GM12878 (cell line): ENCODE measurements around the gene TMEM175. TPM values are rescaled to one million over a fixed set of nuclear protein-coding genes. Genes with fewer than 3 reads are reported as not detected.
"Not testable (repeated sequence)": the region's sequence is repeated elsewhere in the genome, so short reads cannot be mapped to it uniquely, and the experiment has no call there.

ENCODE experiments used
- ATAC-seq: fragments of 200-7000 bp; cut with Tn5 transposase; 3 replicates; pipeline ENCODE4 v1.9.1; 2020; ENCODE audit warnings: mild to moderate bottlenecking, moderate library complexity
- BruUV-seq: library from RNA; stranded (reverse); fragments of 400-500 nt; replicated peaks from 2 replicates; lab custom pipeline; 2021; lab: Mats Ljungman, UMichigan
- CTCF ChIA-PET: fragments of 300-600 bp; sonication (Branson Sonifier 250); formaldehyde crosslinking; extraction: SDS; loops from one replicate; lab custom pipeline; 2021; ENCODE audit warnings: inconsistent platforms; lab: Yijun Ruan, JAX
- POLR2A ChIA-PET: fragments of 350-600 bp; formaldehyde crosslinking; extraction: SDS; loops from one replicate; lab custom pipeline; 2021; ENCODE audit warnings: inconsistent platforms; lab: Charles Lee
- RAD21 ChIA-PET: fragments of 300-600 bp; sonication (Branson Sonifier 250); formaldehyde crosslinking; loops from one replicate; lab custom pipeline; 2023; ENCODE audit warnings: antibody characterized with exemption; ENCODE audit not compliant: unreplicated experiment; lab: Charles Lee
- SMC1A ChIA-PET: fragments of 300-600 bp; sonication (Branson Sonifier 250); formaldehyde crosslinking; loops from one replicate; lab custom pipeline; 2023; ENCODE audit not compliant: unreplicated experiment, uncharacterized antibody; lab: Charles Lee
- DNase-seq: peaks from one replicate; pipeline ENCODE4 v3.0.0-alpha.2; 2011; ENCODE audit warnings: low read depth, low spot score
- FAIRE-seq: peaks from 3 replicates; lab custom pipeline; 2011; peaks lifted over from hg19 to GRCh38; lab: Jason Lieb, UNC
- H2AFZ ChIP-seq: 2 replicates; pipeline ENCODE4 v1.6.0; 2011; ENCODE audit warnings: low read depth, low read length, control low read depth; ENCODE audit not compliant: control insufficient read depth
- H3K27ac ChIP-seq: 2 replicates; pipeline ENCODE4 v1.5.1; 2011; ENCODE audit warnings: control low read depth; ENCODE audit not compliant: control insufficient read depth, insufficient read depth
- H3K27me3 ChIP-seq, 2 experiments: replicated peaks in 1 of 2; 2 replicates each; pipeline versions ENCODE4 v1.6.0 to v1.6.1; 2011; ENCODE audit warnings: low read length in 1 of 2; ENCODE audit not compliant: control insufficient read depth in 2 of 2, insufficient read depth in 2 of 2
- H3K36me3 ChIP-seq, 2 experiments: 2 replicates each; pipeline ENCODE4 v1.5.1; 2011; ENCODE audit warnings: low read length in 1 of 2; ENCODE audit not compliant: control insufficient read depth in 2 of 2, insufficient read depth in 2 of 2
- H3K4me1 ChIP-seq: 2 replicates; pipeline ENCODE4 v1.6.1; 2011; ENCODE audit warnings: mild to moderate bottlenecking, low read length, moderate library complexity, mixed read lengths; ENCODE audit not compliant: control insufficient read depth, insufficient read depth
- H3K4me2 ChIP-seq: 2 replicates; pipeline ENCODE4 v1.6.0; 2011; ENCODE audit warnings: control low read depth; ENCODE audit not compliant: control insufficient read depth, insufficient read depth
- H3K4me3 ChIP-seq: fragments of 200-600 bp; sonication (generic); 2 replicates; pipeline ENCODE4 v1.5.1; 2016
- H3K79me2 ChIP-seq: 2 replicates; pipeline ENCODE4 v1.6.0; 2011; ENCODE audit warnings: low read length; ENCODE audit not compliant: control insufficient read depth, insufficient read depth
- H3K9ac ChIP-seq: 2 replicates; pipeline ENCODE4 v1.8.0; 2011; ENCODE audit warnings: low read length, control low read depth, mixed read lengths; ENCODE audit not compliant: control insufficient read depth, insufficient read depth
- H3K9me3 ChIP-seq: replicated peaks from 3 replicates; pipeline ENCODE4 v1.5.1; 2011; ENCODE audit warnings: mild to moderate bottlenecking, low read length; ENCODE audit not compliant: control insufficient read depth, insufficient read depth
- H4K20me1 ChIP-seq: 2 replicates; pipeline ENCODE4 v1.6.0; 2011; ENCODE audit not compliant: control insufficient read depth, insufficient read depth
- CHD1 ChIP-seq: IDR thresholded peaks from 2 replicates; pipeline ENCODE4 v1.6.1; 2012; ENCODE audit warnings: low read depth, low read length, improper control_type of control experiment
- EED ChIP-seq: sonication (generic); IDR thresholded peaks from 2 replicates; pipeline ENCODE4 v1.6.1; 2016; ENCODE audit warnings: antibody characterized with exemption, low read depth
- ESRRA ChIP-seq: IDR thresholded peaks from 2 replicates; pipeline ENCODE4 v1.6.1; 2012; ENCODE audit warnings: mild to moderate bottlenecking, low read length, improper control_type of control experiment
- GABPA ChIP-seq: IDR thresholded peaks from 2 replicates; pipeline ENCODE4 v1.6.1; 2014; ENCODE audit warnings: antibody characterized with exemption, low read depth, mild to moderate bottlenecking, inconsistent platforms
- POLR2AphosphoS2 ChIP-seq: IDR thresholded peaks from 2 replicates; pipeline ENCODE4 v1.6.1; 2011; ENCODE audit warnings: low read depth, mild to moderate bottlenecking, low read length, improper control_type of control experiment, moderate library complexity
- ZSCAN29 ChIP-seq: fragments of 450-650 bp; IDR thresholded peaks from 2 replicates; pipeline ENCODE4 v1.6.1; 2017; ENCODE audit warnings: mild to moderate bottlenecking, moderate library complexity
- WGBS: methylation state at CpG from one replicate; pipeline ENCODE4 v1.1.6; 2016; ENCODE audit warnings: low lambda C conversion rate; ENCODE audit not compliant: insufficient replicate concordance, insufficient coverage; ENCODE audit errors: missing lambda C conversion rate; 5-methylcytosine and 5-hydroxymethylcytosine counted together
- in situ Hi-C: fragments of 300-500 bp; cut with MboI; formaldehyde crosslinking; loops from 9 replicates; pipeline ENCODE4 v1.14.3; 2018; ENCODE audit warnings: mixed read lengths
- intact Hi-C: fragments of 100-400 bp; cut with micrococcal nuclease; formaldehyde crosslinking; loops from one replicate; pipeline ENCODE4 v1.14.2; 2022; ENCODE audit not compliant: unreplicated experiment
- polyA plus RNA-seq, 11 experiments: library from polyadenylated mRNA; depleted of rRNA in 4 of 11; unstranded in 6 of 11; stranded (reverse) in 5 of 11; fragments of >200 nt; fragmentation: Nextera tagmentation in 4 of 11; fragmentation: Illumina TruSeq in 1 of 11; extraction: Ambion mirVana in 4 of 11; extraction: Trizol in 1 of 11; gene quantifications; 1 replicate in 1 of 11; 2 replicates in 10 of 11; pipeline versions ENCODE4 v1.2.1 to v1.2.3, GENCODE V29; 2011 to 2016; ENCODE audit warnings: inconsistent platforms in 2 of 11, missing spikeins in 2 of 11, low read depth in 1 of 11
- total RNA-seq, 4 experiments: library from RNA; depleted of rRNA in 3 of 4; stranded (reverse); fragments of >200 nt in 3 of 4; fragmentation: Illumina TruSeq in 1 of 4; extraction: Trizol in 1 of 4; gene quantifications; 2 replicates each; pipeline versions ENCODE4 v1.2.1 to v1.2.3, GENCODE V29; 2013 to 2021

Gene TMEM175
- total and polyA plus RNA-seq, 10 of the 15 experiments (the other 5 are each of a cell fraction or from before 2014, with no cell fraction given): 0.11 to 39.5 (median 22.3) TPM

GRCh38 chr4:917992-918391, 14.3 kb upstream of the TMEM175 start:
- Histone ChIP-seq H3K36me3 (peaks cover 2 to 4% of the 10 kb centered on the region in 2 experiments; a peak in 3 of 4 replicates), H3K4me2 (no peak overlapping the region), H3K4me1 (peaks cover 33% of the 10 kb centered on the region), H3K79me2 (peaks cover 77% of the 10 kb centered on the region), H3K27me3 (no peaks in the 10 kb centered on the region), H3K9ac (no peak overlapping the region), H4K20me1 (peaks cover 3% of the 10 kb centered on the region; the same call in 1 of the 2 replicates), H3K4me3 (no peak overlapping the region), H3K27ac (no peak overlapping the region), H3K9me3 (peaks cover 9% of the 10 kb centered on the region; the same call in 2 of the 3 replicates), H2AFZ (no peak overlapping the region)
- no peak for FAIRE-seq
- TF ChIP-seq ZSCAN29: no peak
- no peak for TF ChIP-seq CHD1
- no peak for TF ChIP-seq EED
- TF ChIP-seq ESRRA: no peak
- no peak for TF ChIP-seq GABPA
- no peak for TF ChIP-seq POLR2AphosphoS2
- ChIA-PET POLR2A (interaction anchor here (1.0 kb wide), 1 partner anchor 14 kb away, joined by 3 read pairs; the partner anchor contains the start of genes GAK and TMEM175), SMC1A (interaction anchor here (1.4 kb wide), 2 partner anchors 16 to 26 kb away, joined by 3 to 4 read pairs; no protein-coding TSS in a partner anchor), CTCF (no interaction called here), RAD21 (no interaction called here)
- DNase-seq: no peak
- ATAC-seq: no peak
- in situ Hi-C loops: no loop called here
- 100% methylated on average over 2 of the region's 2 CpGs for WGBS
- no TSS peak for BruUV-seq
- intact Hi-C loops: no loop called here

- H3K9ac ChIP-seq, RAD21 ChIA-PET, in situ Hi-C loops, DNase-seq, H4K20me1 ChIP-seq, CTCF ChIA-PET, H3K36me3 ChIP-seq, BruUV-seq, H3K27ac ChIP-seq, H3K27me3 ChIP-seq, H3K9me3 ChIP-seq, H3K4me3 ChIP-seq, FAIRE-seq, ATAC-seq, H2AFZ ChIP-seq, intact Hi-C loops, H3K4me2 ChIP-seq: not testable (repeated sequence)
- 94% methylated on average over 6 of the region's 6 CpGs for whole genome bisulfite sequencing
- ChIA-PET POLR2A (interaction anchor here (1.0 kb wide), 1 partner anchor 14 kb away, joined by 3 read pairs; the partner anchor contains the start of genes GAK and TMEM175), SMC1A (interaction anchor here (1.4 kb wide), 2 partner anchors 15 to 25 kb away, joined by 3 to 4 read pairs; no protein-coding TSS in a partner anchor)
- Histone ChIP-seq H3K79me2 (peaks cover 82% of the 10 kb centered on the region), H3K4me1 (peaks cover 39% of the 10 kb centered on the region)
Observed at GRCh38 chr4:918591-918990, 13.7 kb upstream of the TMEM175 start.

DNA sequence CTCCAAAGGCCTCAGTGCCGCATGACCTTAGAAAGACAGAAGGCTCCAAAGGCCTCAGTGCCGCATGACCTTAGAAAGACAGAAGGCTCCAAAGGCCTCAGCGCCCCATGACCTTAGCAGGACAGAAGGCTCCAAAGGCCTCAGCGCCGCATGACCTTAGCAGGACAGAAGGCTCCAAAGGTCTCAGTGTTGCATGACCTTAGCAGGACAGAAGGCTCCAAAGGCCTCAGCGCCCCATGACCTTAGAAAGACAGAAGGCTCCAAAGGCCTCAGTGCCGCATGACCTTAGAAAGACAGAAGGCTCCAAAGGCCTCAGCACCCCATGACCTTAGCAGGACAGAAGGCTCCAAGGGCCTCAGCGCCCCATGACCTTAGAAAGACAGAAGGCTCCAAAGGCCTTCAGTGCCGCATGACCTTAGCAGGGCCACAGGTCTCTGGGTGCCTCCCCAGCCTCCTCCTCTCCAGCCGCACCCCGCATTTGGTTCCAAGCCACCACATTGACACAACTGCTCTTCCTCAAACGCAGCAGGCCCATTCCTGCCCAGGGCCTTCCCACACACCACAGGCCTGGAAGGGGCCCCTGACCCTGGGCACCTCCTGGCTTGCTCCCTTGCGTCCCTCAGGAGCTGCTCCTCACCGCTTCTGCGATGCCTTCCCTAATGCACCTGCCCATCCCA, 13.1 kb upstream of the TMEM175 start:
- H3K9ac ChIP-seq, FAIRE-seq, H3K4me3 ChIP-seq, BruUV-seq, intact Hi-C loops, H4K20me1 ChIP-seq, H3K36me3 ChIP-seq, POLR2A ChIA-PET, in situ Hi-C loops, H3K27me3 ChIP-seq, DNase-seq, CTCF ChIA-PET, H3K4me2 ChIP-seq, H2AFZ ChIP-seq, H3K27ac ChIP-seq, H3K9me3 ChIP-seq, ATAC-seq, RAD21 ChIA-PET: not testable (repeated sequence)
- Histone ChIP-seq H3K4me1 (peaks cover 43% of the 10 kb centered on the region), H3K79me2 (peaks cover 87% of the 10 kb centered on the region)
- WGBS: 95% methylated on average over 15 of the region's 15 CpGs
- SMC1A ChIA-PET: interaction anchor here (0.9 to 1.3 kb wide), 2 partner anchors 11 to 17 kb away, joined by 3 to 4 read pairs; no protein-coding TSS in a partner anchor
